ENCODE measurements around the gene SLC39A3.

SLC39A3 gene

GRCh38 chr19:2768365-2769132 lies 28.7 kb upstream of the SLC39A3 start:
- DNase-seq (ENCODE audit: low spot score): no peak

DNA sequence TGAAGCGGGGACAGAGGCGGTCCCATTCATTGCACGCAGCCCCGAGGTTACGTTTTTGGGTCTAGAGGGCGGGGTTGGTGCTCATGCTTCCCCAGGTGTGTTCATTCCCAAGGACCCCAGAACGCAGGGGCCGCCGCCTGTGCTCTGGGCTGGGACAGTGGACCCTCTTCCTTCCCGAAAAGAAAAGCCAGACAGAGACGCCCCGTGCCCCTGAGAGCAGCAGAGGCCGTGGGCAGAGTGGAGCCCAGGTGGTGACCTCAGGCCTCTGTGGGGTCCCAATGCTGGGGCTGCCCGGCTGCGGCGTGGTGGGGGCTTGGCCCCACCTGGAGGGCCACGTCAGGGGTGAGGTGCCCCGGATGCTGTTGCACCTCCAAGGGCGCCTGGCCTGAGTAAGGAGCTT lies 27.9 kb upstream of the SLC39A3 start:
- no peak for DNase-seq (ENCODE audit: low spot score)

GRCh38 chr19:2766594-2767372 lies 27.0 kb upstream of the SLC39A3 start:
- DNase-seq (ENCODE audit: low spot score): no peak

DNA sequence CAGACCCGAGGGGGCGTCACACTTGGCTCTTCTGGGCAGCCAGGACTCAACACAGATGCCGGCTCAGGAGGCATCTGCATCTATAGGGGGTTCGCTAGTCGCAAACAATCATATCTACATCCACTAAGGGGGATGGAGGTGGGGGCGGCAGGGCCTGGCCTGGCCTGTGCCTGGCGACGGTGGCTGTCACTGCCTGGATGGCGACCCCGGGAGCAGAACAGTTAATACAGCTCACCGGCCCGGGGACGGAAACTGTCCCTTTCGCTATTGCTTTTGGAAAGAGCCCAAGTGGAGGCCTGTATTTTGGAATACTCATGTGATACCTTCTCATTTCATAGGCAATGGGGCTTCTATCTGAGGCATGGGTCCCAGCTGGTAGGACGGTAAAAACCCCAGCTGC lies 25.6 kb upstream of the SLC39A3 start:
- no peak for DNase-seq (ENCODE audit: low spot score)

DNA sequence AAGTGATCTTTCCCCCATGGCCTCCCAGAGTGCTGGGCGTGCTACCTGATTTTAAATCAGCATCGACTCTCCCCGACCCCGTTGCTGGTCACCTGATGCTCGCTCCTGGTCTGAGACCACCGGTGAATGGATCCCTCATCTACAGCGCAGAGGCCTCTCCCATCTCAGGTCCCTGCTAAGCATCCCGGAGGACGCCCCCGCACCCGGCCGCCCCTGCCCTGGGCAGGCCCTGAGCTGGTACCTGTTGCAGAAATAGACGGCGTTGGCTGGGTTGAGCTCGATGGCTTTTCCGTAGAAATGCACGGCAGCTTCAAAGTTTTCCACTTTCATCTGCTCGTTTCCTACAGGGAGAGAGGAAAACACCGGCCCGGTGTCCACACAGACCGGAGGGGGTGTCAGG lies 25.1 kb upstream of the SLC39A3 start:
- DNase-seq (ENCODE audit: low spot score): no peak

- DNase-seq (ENCODE audit: low spot score): no peak
Observed at GRCh38 chr19:2763687-2764086, 23.9 kb upstream of the SLC39A3 start.

DNA sequence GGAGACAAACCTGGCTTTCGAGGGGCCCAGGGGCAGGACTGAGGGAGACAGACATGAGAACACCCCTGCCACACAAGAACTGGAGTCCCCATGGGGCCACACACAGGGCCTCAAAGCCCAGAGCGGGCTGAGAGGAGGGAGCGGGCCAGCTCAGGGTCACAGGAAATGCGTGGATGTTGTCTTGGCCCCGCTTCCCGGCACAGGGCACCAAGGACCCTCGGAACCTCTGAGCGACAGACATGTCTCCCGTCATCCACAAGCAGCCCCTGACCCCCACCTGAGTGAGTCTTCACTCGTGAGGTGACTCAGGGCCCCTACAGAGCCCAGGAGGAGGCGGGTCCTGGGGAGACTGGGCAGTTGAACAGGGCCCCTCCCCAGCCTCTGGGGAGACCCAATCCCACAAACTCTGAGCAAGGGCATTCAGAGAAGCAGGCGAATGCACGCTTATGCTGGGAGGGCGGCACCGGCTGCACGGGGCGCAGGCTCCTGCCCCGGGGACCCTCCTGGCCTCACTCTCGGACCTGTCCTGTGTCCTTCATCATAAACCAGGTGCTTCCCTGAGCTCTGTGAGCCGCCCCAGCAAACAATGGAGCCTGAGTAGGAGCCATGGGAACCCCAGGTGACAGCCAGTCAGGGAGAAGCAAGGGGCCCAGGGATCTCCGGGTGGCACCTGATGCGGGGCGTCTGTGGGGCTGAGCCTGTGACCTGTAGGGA lies 23.1 kb upstream of the SLC39A3 start:
- DNase-seq (ENCODE audit: low spot score): no peak

GRCh38 chr19:2761876-2762782 lies 22.3 kb upstream of the SLC39A3 start:
- no peak for DNase-seq (ENCODE audit: low spot score)

GRCh38 chr19:2761309-2761677 lies 21.5 kb upstream of the SLC39A3 start:
- DNase-seq (ENCODE audit: low spot score): no peak

DNA sequence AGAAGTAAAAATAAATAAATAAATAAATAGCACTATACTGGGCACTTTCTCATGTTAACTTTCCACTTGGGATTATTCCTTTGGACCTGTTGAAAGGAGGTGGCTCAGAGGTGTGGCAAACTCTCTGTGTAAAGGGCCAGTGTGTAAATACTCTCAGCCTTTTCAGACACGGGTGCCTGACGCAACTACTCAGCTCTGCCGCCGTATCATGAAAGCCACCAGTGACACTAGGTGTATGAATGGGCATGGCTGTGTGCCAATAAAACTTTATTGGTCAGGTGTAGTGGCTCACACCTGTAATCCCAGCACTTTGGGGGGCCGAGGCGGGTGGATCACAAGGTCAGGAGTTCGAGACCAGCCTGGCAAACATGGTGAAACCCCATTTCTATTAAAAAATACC lies 20.1 kb upstream of the SLC39A3 start:
- no peak for DNase-seq (ENCODE audit: low spot score)

GRCh38 chr19:2759362-2759761 lies 19.5 kb upstream of the SLC39A3 start:
- no peak for DNase-seq (ENCODE audit: low spot score)

DNA sequence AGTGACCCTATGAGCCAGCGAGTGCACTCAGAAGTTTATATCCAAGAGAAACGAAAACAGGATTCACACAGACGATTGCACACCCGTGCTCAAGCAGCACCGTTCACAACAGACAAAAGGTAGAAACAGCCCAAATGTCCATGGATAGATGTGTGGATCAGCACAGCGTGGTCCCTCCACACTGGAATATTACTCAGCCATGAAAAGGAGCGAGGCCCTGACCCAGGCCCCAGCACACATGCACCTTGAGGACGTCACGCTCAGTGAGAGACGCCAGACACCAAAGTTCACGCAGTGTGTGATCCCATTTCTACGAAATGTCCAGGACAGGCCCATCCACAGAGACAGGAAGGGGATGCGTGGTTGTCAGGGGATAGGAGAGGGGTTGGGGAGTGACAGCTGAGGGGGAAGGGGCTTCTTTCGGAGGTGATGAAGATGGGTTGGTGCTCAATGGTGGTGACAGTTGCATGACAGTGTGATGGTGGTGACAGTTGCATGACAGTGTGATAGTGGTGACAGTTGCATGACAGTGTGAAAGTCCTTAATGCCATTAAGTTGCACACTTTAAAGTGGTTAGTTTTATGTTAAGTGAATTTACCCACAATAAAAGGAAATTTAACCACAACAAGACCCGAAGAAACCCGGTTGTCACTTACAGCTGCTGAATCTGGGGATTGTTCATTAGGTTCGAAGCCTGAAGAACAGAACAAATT lies 18.9 kb upstream of the SLC39A3 start:
- DNase-seq (ENCODE audit: low spot score): no peak

- DNase-seq (ENCODE audit: low spot score): no peak
Observed at GRCh38 chr19:2756921-2757881, 17.4 kb upstream of the SLC39A3 start.

GRCh38 chr19:2756477-2756876 lies 16.7 kb upstream of the SLC39A3 start:
- no peak for DNase-seq (ENCODE audit: low spot score)

GRCh38 chr19:2755811-2756210 lies 16.0 kb upstream of the SLC39A3 start:
- no peak for DNase-seq (ENCODE audit: low spot score)

- no peak for DNase-seq (ENCODE audit: low spot score)
Observed at GRCh38 chr19:2755448-2755705, 15.6 kb upstream of the SLC39A3 start.

- no peak for DNase-seq (ENCODE audit: low spot score)
Observed at GRCh38 chr19:2754659-2755447, 15.0 kb upstream of the SLC39A3 start.

DNA sequence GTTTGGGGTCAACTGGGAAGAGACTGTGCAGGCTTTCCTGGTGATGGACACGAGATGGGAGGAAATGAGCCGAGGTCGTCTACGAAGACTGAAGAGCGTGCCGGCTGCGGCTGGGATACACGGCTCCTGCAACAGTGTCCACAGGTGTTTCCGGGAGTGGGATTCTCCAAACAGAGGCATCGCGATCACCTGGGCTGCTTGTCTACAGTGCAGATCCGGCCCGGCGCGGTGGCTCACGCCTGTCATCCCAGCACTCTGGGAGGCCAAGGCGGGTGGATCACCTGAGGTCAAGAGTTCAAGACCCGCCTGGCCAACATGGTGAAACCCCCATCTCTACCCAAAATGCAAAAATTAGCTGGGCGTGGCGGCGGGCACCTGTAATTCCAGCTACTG lies 11.6 kb upstream of the SLC39A3 start:
- no peak for DNase-seq (ENCODE audit: low spot score)

DNA sequence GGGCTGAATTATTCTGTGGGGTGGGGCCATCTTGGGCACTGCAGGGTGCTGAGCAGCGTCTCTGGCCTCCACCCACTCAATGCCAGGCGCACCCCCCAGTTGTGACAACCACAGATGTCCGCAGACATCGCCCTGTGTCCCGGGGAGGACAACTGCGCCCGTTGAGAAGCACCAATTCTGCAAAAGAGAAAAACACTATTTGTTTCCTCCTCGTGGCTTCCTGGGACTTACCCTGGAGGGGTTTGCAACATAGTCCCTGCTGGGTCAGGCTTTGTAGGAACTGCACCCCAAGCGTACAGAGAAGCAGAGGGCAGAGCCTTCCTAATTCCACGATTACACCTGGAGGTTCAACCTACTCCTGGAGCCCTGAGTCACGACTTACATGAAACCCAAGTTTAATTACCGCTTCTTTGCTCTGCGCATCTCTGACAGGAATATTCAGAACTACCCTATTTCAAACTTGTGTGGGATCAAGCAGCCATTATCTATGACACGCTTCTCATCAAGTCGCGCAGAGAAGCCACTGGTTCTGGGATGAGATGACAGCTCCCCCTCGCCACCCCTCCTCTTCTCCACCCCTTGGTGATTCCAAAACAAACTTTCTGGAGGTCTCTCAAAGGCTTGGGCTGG lies 11.1 kb upstream of the SLC39A3 start:
- no peak for DNase-seq (ENCODE audit: low spot score)
